ENCODE results near the gene RIMS3.
A peak's percentile ranks its signal among the peaks of the same experiment; 100 is the strongest.

RIMS3 gene

DNA sequence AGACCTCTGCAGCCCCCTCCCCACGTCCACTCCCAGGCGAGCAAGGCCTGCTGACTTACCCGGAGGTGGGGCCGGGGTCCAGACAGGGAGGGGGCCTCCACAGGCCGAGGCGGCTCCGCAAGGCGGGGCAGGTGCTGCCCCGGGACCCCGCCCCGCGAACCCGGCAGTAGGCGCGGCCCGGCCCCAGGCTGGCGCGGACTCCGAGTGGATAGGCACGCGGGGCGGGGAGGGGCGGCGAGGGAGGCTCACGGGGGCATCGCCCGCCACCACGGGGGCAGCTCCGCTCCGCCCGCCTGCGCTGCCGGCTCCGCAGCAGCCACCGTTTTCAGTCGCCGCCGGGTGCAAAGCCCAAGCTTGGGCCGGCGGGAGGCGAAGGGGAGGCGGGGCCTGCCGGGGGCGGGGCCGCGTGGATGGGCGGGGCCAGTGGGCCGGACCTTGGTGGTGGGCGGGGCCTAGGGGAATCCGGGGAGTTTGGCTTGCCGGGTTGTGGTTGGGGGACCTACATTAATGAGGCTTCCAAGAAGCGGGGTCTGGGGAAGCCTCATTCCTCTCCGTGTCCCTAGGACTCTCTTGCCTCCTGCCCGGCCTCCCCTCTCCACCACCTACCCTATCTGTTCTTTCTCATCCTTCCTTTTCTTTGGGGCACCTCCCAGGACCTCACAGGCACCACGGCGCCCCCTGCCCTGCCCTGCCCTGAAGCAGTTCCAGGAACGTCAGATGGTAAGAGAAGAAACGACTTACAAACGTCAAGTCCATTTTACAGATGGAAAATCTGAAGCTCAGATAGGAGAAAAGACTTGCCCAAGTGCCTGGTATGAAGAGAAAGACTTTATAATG lies at the start of gene RIMS3:
Gene RIMS3, minus strand, starts transcription at position 348 of the 837 bp plus-strand sequence. CDS start 23,757 bp downstream, outside the sequence.
- Histone ChIP-seq H3K27me3 (ENCODE audit: low read depth, low read length) (no peaks in the 10 kb centered on the region), H3K36me3 (ENCODE audit: control insufficient read depth in 1 of 2, insufficient read depth in 2 of 2, low read length in 2 of 2) (no peaks in the 10 kb centered on the region), H3K4me1 (ENCODE audit: control insufficient read depth in 1 of 2, insufficient read depth in 2 of 2, low read length in 2 of 2) (peaks cover 0 to 20% of the 10 kb centered on the region in 2 donors), H3K4me3 (ENCODE audit: low read depth in 1 of 2, low read length in 2 of 2) (peak within 1 kb of the TSS; percentile 55 to 82), H3K9me3 (ENCODE audit: control insufficient read depth in 1 of 2, low read length in 2 of 2) (no peaks in the 10 kb centered on the region), H3K27ac (ENCODE audit: low read length) (no peak within 1 kb of the TSS)

- peaks cover 41 to 50% of the 10 kb centered on the region in 2 donors for H3K4me1 ChIP-seq (ENCODE audit: control insufficient read depth in 1 of 2, insufficient read depth in 2 of 2, low read length in 2 of 2)
- peak overlapping the region; percentile 58 for H3K27ac ChIP-seq (ENCODE audit: low read length)
- H3K27me3 ChIP-seq (ENCODE audit: low read depth, low read length): no peaks in the 10 kb centered on the region
- H3K9me3 ChIP-seq (ENCODE audit: control insufficient read depth in 1 of 2, low read length in 2 of 2): no peaks in the 10 kb centered on the region
- no peak overlapping the region for H3K4me3 ChIP-seq (ENCODE audit: low read depth in 1 of 2, low read length in 2 of 2)
- no peaks in the 10 kb centered on the region for H3K36me3 ChIP-seq (ENCODE audit: control insufficient read depth in 1 of 2, insufficient read depth in 2 of 2, low read length in 2 of 2)
Measured at GRCh38 chr1:40712997-40713396, 47.5 kb upstream of the RIMS3 start.

- Histone ChIP-seq H3K27ac (ENCODE audit: low read length) (peak overlapping the region; percentile 89), H3K9me3 (ENCODE audit: control insufficient read depth in 1 of 2, low read length in 2 of 2) (no peaks in the 10 kb centered on the region), H3K4me3 (ENCODE audit: low read depth in 1 of 2, low read length in 2 of 2) (no peak overlapping the region), H3K4me1 (ENCODE audit: control insufficient read depth in 1 of 2, insufficient read depth in 2 of 2, low read length in 2 of 2) (peaks cover 41 to 45% of the 10 kb centered on the region in 2 donors), H3K27me3 (ENCODE audit: low read depth, low read length) (no peaks in the 10 kb centered on the region), H3K36me3 (ENCODE audit: control insufficient read depth in 1 of 2, insufficient read depth in 2 of 2, low read length in 2 of 2) (no peaks in the 10 kb centered on the region)
Measured at GRCh38 chr1:40712405-40712944, 47.0 kb upstream of the RIMS3 start.

- Histone ChIP-seq H3K27me3 (ENCODE audit: low read depth, low read length) (no peaks in the 10 kb centered on the region), H3K4me1 (ENCODE audit: control insufficient read depth in 1 of 2, insufficient read depth in 2 of 2, low read length in 2 of 2) (peaks cover 41 to 44% of the 10 kb centered on the region in 2 donors), H3K4me3 (ENCODE audit: low read depth in 1 of 2, low read length in 2 of 2) (peak overlapping the region; percentile 32 to 71), H3K36me3 (ENCODE audit: control insufficient read depth in 1 of 2, insufficient read depth in 2 of 2, low read length in 2 of 2) (no peaks in the 10 kb centered on the region), H3K27ac (ENCODE audit: low read length) (peak overlapping the region; percentile 89), H3K9me3 (ENCODE audit: control insufficient read depth in 1 of 2, low read length in 2 of 2) (no peaks in the 10 kb centered on the region)
Measured at GRCh38 chr1:40711465-40712404, 46.3 kb upstream of the RIMS3 start.

- H3K27me3 ChIP-seq (ENCODE audit: low read depth, low read length): no peaks in the 10 kb centered on the region
- peaks cover 33 to 39% of the 10 kb centered on the region in 2 donors for H3K4me1 ChIP-seq (ENCODE audit: control insufficient read depth in 1 of 2, insufficient read depth in 2 of 2, low read length in 2 of 2)
- peak overlapping the region; percentile 71 to 85 for H3K4me3 ChIP-seq (ENCODE audit: low read depth in 1 of 2, low read length in 2 of 2)
- no peaks in the 10 kb centered on the region for H3K9me3 ChIP-seq (ENCODE audit: control insufficient read depth in 1 of 2, low read length in 2 of 2)
- H3K27ac ChIP-seq (ENCODE audit: low read length): peak overlapping the region; percentile 89
- no peaks in the 10 kb centered on the region for H3K36me3 ChIP-seq (ENCODE audit: control insufficient read depth in 1 of 2, insufficient read depth in 2 of 2, low read length in 2 of 2)
Measured at GRCh38 chr1:40710581-40711315, 45.3 kb upstream of the RIMS3 start.

DNA sequence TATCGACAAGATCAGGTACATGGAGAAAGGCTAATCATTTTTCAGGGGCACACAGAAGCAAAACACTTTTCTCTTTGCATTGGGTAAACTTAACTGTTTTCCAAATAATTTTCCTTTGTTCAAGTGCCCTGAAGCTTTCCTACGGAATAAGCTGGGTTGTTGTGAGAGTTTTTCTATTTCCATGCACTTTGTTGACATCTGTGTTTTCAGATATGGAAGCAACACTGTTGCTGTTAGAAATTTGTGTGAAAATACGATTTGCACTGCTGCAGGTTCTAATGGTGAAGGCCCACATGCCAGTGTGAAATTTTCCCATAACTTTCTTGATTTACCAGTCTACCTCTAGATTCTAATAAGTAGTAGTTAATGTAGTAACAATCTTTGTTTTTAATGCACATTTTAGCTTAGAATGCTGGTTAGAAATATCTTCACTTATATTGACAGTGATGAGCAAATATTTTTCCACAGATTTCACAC lies 44.4 kb upstream of the RIMS3 start:
- Histone ChIP-seq H3K36me3 (ENCODE audit: control insufficient read depth in 1 of 2, insufficient read depth in 2 of 2, low read length in 2 of 2) (no peaks in the 10 kb centered on the region), H3K27me3 (ENCODE audit: low read depth, low read length) (no peaks in the 10 kb centered on the region), H3K4me1 (ENCODE audit: control insufficient read depth in 1 of 2, insufficient read depth in 2 of 2, low read length in 2 of 2) (peaks cover 33 to 34% of the 10 kb centered on the region in 2 donors), H3K4me3 (ENCODE audit: low read depth in 1 of 2, low read length in 2 of 2) (peak overlapping the region; percentile 71 to 85), H3K9me3 (ENCODE audit: control insufficient read depth in 1 of 2, low read length in 2 of 2) (no peaks in the 10 kb centered on the region), H3K27ac (ENCODE audit: low read length) (peak overlapping the region; percentile 89)

GRCh38 chr1:40709100-40709801 lies 43.8 kb upstream of the RIMS3 start:
- Histone ChIP-seq H3K4me1 (ENCODE audit: control insufficient read depth in 1 of 2, insufficient read depth in 2 of 2, low read length in 2 of 2) (peaks cover 33 to 34% of the 10 kb centered on the region in 2 donors), H3K27ac (ENCODE audit: low read length) (peak overlapping the region; percentile 89), H3K36me3 (ENCODE audit: control insufficient read depth in 1 of 2, insufficient read depth in 2 of 2, low read length in 2 of 2) (no peaks in the 10 kb centered on the region), H3K27me3 (ENCODE audit: low read depth, low read length) (no peaks in the 10 kb centered on the region), H3K4me3 (ENCODE audit: low read depth in 1 of 2, low read length in 2 of 2) (peak overlapping the region; percentile 71 to 85), H3K9me3 (ENCODE audit: control insufficient read depth in 1 of 2, low read length in 2 of 2) (no peaks in the 10 kb centered on the region)

DNA sequence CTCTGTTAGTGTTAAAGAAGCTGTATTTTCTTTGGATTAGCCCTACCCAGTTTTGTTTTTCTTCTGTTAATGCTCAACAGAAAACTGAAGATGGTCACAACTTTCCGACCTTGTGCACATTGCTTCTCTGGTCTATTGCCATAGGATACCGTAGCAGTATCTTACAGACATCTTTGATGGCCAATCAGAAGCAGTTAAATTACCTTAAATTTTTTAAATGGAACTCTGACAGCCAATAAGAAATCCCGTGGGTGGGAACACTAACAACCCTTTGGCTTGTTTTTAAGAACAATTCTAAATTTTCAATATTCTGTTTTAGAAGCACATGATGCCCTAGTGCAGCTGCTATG lies 43.2 kb upstream of the RIMS3 start:
- peaks cover 30 to 31% of the 10 kb centered on the region in 2 donors for H3K4me1 ChIP-seq (ENCODE audit: control insufficient read depth in 1 of 2, insufficient read depth in 2 of 2, low read length in 2 of 2)
- no peaks in the 10 kb centered on the region for H3K36me3 ChIP-seq (ENCODE audit: control insufficient read depth in 1 of 2, insufficient read depth in 2 of 2, low read length in 2 of 2)
- H3K9me3 ChIP-seq (ENCODE audit: control insufficient read depth in 1 of 2, low read length in 2 of 2): no peaks in the 10 kb centered on the region
- peak overlapping the region; percentile 71 to 85 for H3K4me3 ChIP-seq (ENCODE audit: low read depth in 1 of 2, low read length in 2 of 2)
- peak overlapping the region; percentile 89 for H3K27ac ChIP-seq (ENCODE audit: low read length)
- no peaks in the 10 kb centered on the region for H3K27me3 ChIP-seq (ENCODE audit: low read depth, low read length)

DNA sequence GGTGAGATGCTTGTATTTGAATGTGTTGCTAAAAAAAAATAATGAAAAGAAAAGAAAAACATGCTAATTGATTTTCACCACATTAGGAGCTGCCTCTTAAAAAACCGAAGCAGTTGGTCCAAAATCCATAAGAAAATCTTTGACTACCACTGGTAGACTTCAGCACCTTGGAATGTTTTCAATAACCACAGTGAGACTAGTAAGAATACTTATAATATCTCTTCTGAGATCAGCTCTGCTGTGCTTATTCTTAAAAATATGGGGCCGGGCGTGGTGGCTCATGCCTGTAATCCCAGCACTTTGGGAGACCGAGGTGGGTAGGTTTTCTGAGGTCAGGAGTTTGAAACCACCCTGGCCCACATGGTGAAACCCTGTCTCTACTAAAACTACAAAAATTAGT lies 41.1 kb upstream of the RIMS3 start:
- no peak overlapping the region for H3K4me3 ChIP-seq (ENCODE audit: low read depth in 1 of 2, low read length in 2 of 2)
- H3K4me1 ChIP-seq (ENCODE audit: control insufficient read depth in 1 of 2, insufficient read depth in 2 of 2, low read length in 2 of 2): peaks cover 18 to 20% of the 10 kb centered on the region in 2 donors
- no peaks in the 10 kb centered on the region for H3K9me3 ChIP-seq (ENCODE audit: control insufficient read depth in 1 of 2, low read length in 2 of 2)
- no peaks in the 10 kb centered on the region for H3K36me3 ChIP-seq (ENCODE audit: control insufficient read depth in 1 of 2, insufficient read depth in 2 of 2, low read length in 2 of 2)
- no peak overlapping the region for H3K27ac ChIP-seq (ENCODE audit: low read length)
- H3K27me3 ChIP-seq (ENCODE audit: low read depth, low read length): no peaks in the 10 kb centered on the region
